OCI-LY7 (cell line): Measurements from ENCODE around the gene NOTCH3.

ENCODE experiments used
- EZH2phosphoT487 ChIP-seq: fragments of 200-600 bp; sonication (generic); IDR thresholded peaks from 2 replicates; pipeline ENCODE4 v1.6.1; 2018; ENCODE audit warnings: low read depth, borderline replicate concordance, mild to moderate bottlenecking, mixed run types, antibody characterized with exemption, low read length, moderate library complexity, mixed read lengths
- TF ChIP-seq, protein P1 (sequence below): fragments of 200-600 bp; sonication (generic); conservative IDR thresholded peaks from 2 replicates; pipeline ENCODE4 v1.5.1; 2014; ENCODE audit warnings: mild to moderate bottlenecking, antibody characterized with exemption, low read length, moderate library complexity, mixed read lengths

DNA sequence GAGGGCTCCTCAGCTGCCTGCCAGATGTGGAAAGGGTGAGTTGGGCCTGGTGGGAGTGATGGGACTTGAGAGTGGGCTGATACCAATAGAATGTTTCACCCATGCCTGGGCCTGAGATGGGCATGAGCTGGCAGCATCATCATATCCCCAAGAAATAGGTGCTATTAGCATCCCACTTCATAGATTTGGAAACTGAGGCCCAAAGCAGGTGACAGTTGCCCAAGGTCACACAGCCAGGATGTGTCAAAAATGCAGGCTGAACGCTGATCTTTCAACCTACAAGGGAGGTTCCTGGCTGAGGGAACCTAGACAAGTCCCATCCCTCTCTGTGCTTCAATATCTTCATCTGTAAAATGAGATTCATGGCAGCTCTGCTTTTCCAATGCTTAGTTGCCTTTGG, 89.0 kb downstream of the NOTCH3 start:
- TF ChIP-seq, protein P1, sequence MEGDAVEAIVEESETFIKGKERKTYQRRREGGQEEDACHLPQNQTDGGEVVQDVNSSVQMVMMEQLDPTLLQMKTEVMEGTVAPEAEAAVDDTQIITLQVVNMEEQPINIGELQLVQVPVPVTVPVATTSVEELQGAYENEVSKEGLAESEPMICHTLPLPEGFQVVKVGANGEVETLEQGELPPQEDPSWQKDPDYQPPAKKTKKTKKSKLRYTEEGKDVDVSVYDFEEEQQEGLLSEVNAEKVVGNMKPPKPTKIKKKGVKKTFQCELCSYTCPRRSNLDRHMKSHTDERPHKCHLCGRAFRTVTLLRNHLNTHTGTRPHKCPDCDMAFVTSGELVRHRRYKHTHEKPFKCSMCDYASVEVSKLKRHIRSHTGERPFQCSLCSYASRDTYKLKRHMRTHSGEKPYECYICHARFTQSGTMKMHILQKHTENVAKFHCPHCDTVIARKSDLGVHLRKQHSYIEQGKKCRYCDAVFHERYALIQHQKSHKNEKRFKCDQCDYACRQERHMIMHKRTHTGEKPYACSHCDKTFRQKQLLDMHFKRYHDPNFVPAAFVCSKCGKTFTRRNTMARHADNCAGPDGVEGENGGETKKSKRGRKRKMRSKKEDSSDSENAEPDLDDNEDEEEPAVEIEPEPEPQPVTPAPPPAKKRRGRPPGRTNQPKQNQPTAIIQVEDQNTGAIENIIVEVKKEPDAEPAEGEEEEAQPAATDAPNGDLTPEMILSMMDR, result no peak
- TF ChIP-seq EZH2phosphoT487, result no peak
